Retinal pigment epithelial cell (primary cell): ENCODE data around the gene ZNF540.

ENCODE experiments used
- DNase-seq: peaks from one replicate; pipeline ENCODE4 v3.0.0-alpha.2; 2010; ENCODE audit warnings: low read depth
- H3K4me3 ChIP-seq: 2 replicates; pipeline ENCODE4 v1.5.1; 2011; ENCODE audit warnings: mild to moderate bottlenecking, low read length, control low read depth, moderate library complexity
- TF ChIP-seq, protein P1 (sequence below): conservative IDR thresholded peaks from 2 replicates; pipeline ENCODE4 v1.5.1; 2011; ENCODE audit warnings: low read depth, low read length, control low read depth, inconsistent platforms

Gene ZNF540

GRCh38 chr19:37594304-37594981, at the start of gene ZNF540, which contains the start of gene ZNF571:
Gene ZNF540 (plus strand): TSS chr19:37594876. CDS start chr19:37598448, 3,572 bp downstream.
Gene ZNF571 (minus strand): TSS chr19:37594792. CDS start chr19:37586676, 8,116 bp downstream.
- TF ChIP-seq, protein P1, sequence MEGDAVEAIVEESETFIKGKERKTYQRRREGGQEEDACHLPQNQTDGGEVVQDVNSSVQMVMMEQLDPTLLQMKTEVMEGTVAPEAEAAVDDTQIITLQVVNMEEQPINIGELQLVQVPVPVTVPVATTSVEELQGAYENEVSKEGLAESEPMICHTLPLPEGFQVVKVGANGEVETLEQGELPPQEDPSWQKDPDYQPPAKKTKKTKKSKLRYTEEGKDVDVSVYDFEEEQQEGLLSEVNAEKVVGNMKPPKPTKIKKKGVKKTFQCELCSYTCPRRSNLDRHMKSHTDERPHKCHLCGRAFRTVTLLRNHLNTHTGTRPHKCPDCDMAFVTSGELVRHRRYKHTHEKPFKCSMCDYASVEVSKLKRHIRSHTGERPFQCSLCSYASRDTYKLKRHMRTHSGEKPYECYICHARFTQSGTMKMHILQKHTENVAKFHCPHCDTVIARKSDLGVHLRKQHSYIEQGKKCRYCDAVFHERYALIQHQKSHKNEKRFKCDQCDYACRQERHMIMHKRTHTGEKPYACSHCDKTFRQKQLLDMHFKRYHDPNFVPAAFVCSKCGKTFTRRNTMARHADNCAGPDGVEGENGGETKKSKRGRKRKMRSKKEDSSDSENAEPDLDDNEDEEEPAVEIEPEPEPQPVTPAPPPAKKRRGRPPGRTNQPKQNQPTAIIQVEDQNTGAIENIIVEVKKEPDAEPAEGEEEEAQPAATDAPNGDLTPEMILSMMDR: no peak
- peak within 1 kb of the TSS; percentile 94 for H3K4me3 ChIP-seq

DNA sequence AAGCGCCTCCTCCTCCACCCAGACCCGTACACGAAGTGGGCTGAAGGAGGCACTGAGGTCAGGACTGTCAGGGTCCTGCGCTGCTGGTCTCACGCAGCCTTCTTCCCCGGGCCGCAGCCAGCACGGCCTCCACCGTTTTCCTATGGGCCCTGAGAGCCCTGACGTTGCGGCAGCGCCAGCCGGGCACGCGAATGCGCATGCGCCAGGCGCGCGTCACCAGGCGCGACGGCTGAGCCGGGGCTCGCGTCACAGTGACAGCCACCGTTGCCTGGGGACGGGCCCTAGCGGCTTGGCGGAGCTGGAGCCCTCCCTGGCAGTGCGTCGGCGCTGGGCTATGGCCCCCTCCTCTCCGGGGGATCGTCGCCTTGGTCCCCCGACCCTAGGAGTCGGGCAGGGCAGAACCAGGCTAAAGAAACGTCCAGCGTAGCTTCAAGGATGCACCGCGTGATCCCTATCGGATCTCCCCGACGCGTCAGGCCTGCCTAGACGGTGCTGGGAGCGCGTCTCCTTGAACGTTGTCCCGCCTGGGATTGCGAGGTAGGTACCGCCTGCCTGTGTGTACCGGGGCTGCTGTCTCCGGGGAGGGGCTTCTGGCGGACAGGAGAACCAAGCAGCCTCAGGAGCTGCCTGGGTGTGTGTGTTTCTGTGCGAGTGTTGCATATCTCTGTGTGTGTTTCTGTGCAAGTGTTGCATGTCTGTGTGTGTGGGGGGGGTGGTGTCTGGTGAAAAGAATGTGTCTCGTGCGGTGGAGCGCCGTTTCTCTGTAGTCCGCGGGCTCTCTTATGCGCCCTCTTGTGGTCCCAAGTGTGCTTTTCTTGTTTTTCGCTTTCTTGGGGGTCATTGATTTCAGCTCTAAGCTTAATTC, 43.3 kb upstream of the ZNF540 start:
- DNase-seq: peak; percentile 18
- TF ChIP-seq, protein P1: peak; percentile 57
- H3K4me3 ChIP-seq: peak overlapping the region; percentile 58

More at GRCh38 chr19:37594304-37594981, at the start of gene ZNF540, which contains the start of gene ZNF571:
- peak; percentile 82 for DNase-seq

GRCh38 chr19:37563518-37563917, 31.2 kb upstream of the ZNF540 start:
- DNase-seq: no peak
- no peak overlapping the region for H3K4me3 ChIP-seq
- TF ChIP-seq, protein P1: no peak

GRCh38 chr19:37564624-37565369, 29.9 kb upstream of the ZNF540 start:
- TF ChIP-seq, protein P1: no peak
- no peak overlapping the region for H3K4me3 ChIP-seq
- DNase-seq: no peak

DNA sequence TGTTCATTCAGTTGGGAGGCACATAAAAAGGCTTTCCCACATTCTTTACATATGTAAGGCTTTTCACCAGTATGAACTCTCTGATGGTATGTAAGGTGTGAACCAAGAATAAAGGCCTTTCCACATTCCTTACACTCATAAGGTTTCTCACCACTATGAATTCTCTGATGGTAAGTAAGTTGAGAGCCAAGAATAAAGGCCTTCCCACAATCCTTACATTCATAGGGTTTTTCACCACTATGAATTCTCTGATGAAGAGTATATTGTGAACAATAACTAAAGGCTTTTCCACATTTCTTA, 29.4 kb upstream of the ZNF540 start:
- DNase-seq: no peak
- TF ChIP-seq, protein P1: no peak
- no peak overlapping the region for H3K4me3 ChIP-seq

DNA sequence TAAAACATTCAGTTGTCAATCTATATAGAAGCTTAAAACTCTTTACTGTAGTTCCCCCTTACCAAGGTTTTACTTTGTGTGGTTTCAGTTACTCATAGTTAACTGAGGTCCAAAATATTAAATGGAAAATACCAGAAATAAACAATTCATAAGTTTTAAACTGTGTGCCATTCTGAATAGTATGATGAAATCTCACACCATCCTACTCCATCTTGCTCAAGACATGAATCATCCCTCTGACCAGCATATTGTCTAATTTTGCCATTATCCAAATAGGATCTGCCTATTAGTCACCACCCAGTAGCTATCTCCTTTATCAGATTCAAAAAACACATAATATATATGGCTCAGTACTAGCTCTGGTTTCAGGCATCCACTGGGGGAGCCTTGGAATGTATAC, 22.5 kb upstream of the ZNF540 start:
- no peak for DNase-seq
- TF ChIP-seq, protein P1: no peak
- no peak overlapping the region for H3K4me3 ChIP-seq
